H1 (cell line): Measurements from ENCODE around the gene TEX48. TPM values are rescaled to one million over a fixed set of nuclear protein-coding genes. Genes with fewer than 3 reads are reported as not detected.

Experiments used
- CTCF ChIA-PET: fragments of 300-600 bp; sonication (Branson Sonifier 250); formaldehyde crosslinking; loops from one replicate; lab custom pipeline; 2021; ENCODE audit not compliant: partially characterized antibody; lab: Charles Lee
- POLR2A ChIA-PET: fragments of 300-600 bp; sonication (Branson Sonifier 250); formaldehyde crosslinking; loops from one replicate; lab custom pipeline; 2021; ENCODE audit warnings: inconsistent platforms; ENCODE audit not compliant: partially characterized antibody; lab: Charles Lee
- DNase-seq, 2 experiments: peaks; one replicate each; pipeline versions ENCODE4 v3.0.0 to v3.0.0-alpha.2; 2010 to 2022; ENCODE audit warnings: low spot score in 2 of 2, low read depth in 1 of 2, mixed read lengths in 1 of 2
- FAIRE-seq: peaks from 2 replicates; lab custom pipeline; 2011; peaks lifted over from hg19 to GRCh38; lab: Jason Lieb, UNC
- H2AFZ ChIP-seq: 2 replicates; pipeline ENCODE4 v1.8.1; 2012; ENCODE audit warnings: low read length, inconsistent platforms
- H2AK5ac ChIP-seq: 2 replicates; pipeline ENCODE4 v1.6.1; 2013; ENCODE audit warnings: low read depth, low read length
- H2BK120ac ChIP-seq: replicated peaks from 2 replicates; pipeline ENCODE3; 2013; ENCODE audit warnings: low read depth, low read length, inconsistent platforms
- H2BK12ac ChIP-seq: 2 replicates; pipeline ENCODE4 v1.6.1; 2013; ENCODE audit warnings: low read depth, low read length
- H2BK15ac ChIP-seq: 2 replicates; pipeline ENCODE4 v1.6.1; 2013; ENCODE audit warnings: low read length
- H2BK20ac ChIP-seq: 2 replicates; pipeline ENCODE4 v1.6.1; 2013; ENCODE audit warnings: low read length
- H2BK5ac ChIP-seq: 2 replicates; pipeline ENCODE4 v1.6.1; 2013; ENCODE audit warnings: low read depth, low read length
- H3K14ac ChIP-seq: 2 replicates; pipeline ENCODE4 v1.6.1; 2013; ENCODE audit warnings: inconsistent platforms; ENCODE audit not compliant: insufficient read length
- H3K18ac ChIP-seq: 2 replicates; pipeline ENCODE4 v1.6.1; 2013; ENCODE audit warnings: low read length; ENCODE audit errors: extremely low read depth
- H3K23ac ChIP-seq: 2 replicates; pipeline ENCODE4 v1.6.1; 2013; ENCODE audit warnings: inconsistent platforms; ENCODE audit not compliant: insufficient read length
- H3K23me2 ChIP-seq: 2 replicates; pipeline ENCODE4 v1.6.1; 2013; ENCODE audit warnings: low read depth, low read length
- H3K27ac ChIP-seq: 2 replicates; pipeline ENCODE4 v1.6.1; 2011; ENCODE audit warnings: low read depth, low read length, inconsistent platforms
- H3K27me3 ChIP-seq, 4 experiments: replicated peaks in 1 of 4; 1 replicate in 1 of 4; 2 replicates in 3 of 4; pipeline versions ENCODE4 v1.6.1 to v1.8.1; 2011 to 2013; ENCODE audit warnings: low read length in 3 of 4, mild to moderate bottlenecking in 3 of 4, inconsistent platforms in 2 of 4, mixed read lengths in 2 of 4, moderate library complexity in 1 of 4; ENCODE audit not compliant: control insufficient read depth in 3 of 4, insufficient read depth in 3 of 4; ENCODE audit errors: extremely low read depth in 1 of 4
- H3K36me3 ChIP-seq, 4 experiments: 2 replicates each; pipeline versions ENCODE4 v1.6.1 to v1.8.1; 2011 to 2013; ENCODE audit warnings: mild to moderate bottlenecking in 4 of 4, low read length in 3 of 4, moderate library complexity in 2 of 4, control low read depth in 1 of 4, inconsistent platforms in 1 of 4; ENCODE audit not compliant: insufficient read depth in 4 of 4, control insufficient read depth in 2 of 4
- H3K4ac ChIP-seq: replicated peaks from 2 replicates; pipeline ENCODE3; 2013; ENCODE audit warnings: low read length, low read depth, mixed read lengths, inconsistent platforms; ENCODE audit not compliant: insufficient read length
- H3K4me1 ChIP-seq, 4 experiments: replicated peaks in 1 of 4; 1 replicate in 1 of 4; 2 replicates in 3 of 4; pipeline versions ENCODE4 v1.6.1 to v1.8.1; 2011 to 2013; ENCODE audit warnings: low read length in 3 of 4, inconsistent platforms in 2 of 4, mixed read lengths in 1 of 4; ENCODE audit not compliant: insufficient read depth in 4 of 4, control insufficient read depth in 3 of 4
- H3K4me2 ChIP-seq, 2 experiments: 2 replicates each; pipeline versions ENCODE4 v1.6.1 to v1.8.1; 2011 to 2013; ENCODE audit warnings: low read depth in 2 of 2, low read length in 2 of 2, control low read depth in 1 of 2, inconsistent platforms in 1 of 2, mild to moderate bottlenecking in 1 of 2; ENCODE audit not compliant: insufficient read depth in 1 of 2
- H3K4me3 ChIP-seq, 4 experiments: fragments of 200-600, 300-600 bp in 1 of 4; sonication (generic), shearing (Covaris generic), sonication (Bioruptor Twin) in 1 of 4; 2 replicates each; pipeline versions ENCODE4 v1.5.1 to v1.8.1; 2011 to 2016; ENCODE audit warnings: low read length in 4 of 4, low read depth in 3 of 4, control low read depth in 2 of 4, inconsistent platforms in 2 of 4, mild to moderate bottlenecking in 2 of 4, mixed read lengths in 1 of 4, moderate library complexity in 1 of 4; ENCODE audit not compliant: insufficient read depth in 2 of 4; ENCODE audit errors: extremely low read depth in 1 of 4
- H3K56ac ChIP-seq: replicated peaks from 2 replicates; pipeline ENCODE3; 2013; ENCODE audit warnings: low read depth, mild to moderate bottlenecking, mixed read lengths, low read length, inconsistent platforms; ENCODE audit not compliant: insufficient read length
- H3K79me1 ChIP-seq: 2 replicates; pipeline ENCODE4 v1.6.1; 2013; ENCODE audit warnings: low read depth, low read length, control low read depth
- H3K79me2 ChIP-seq, 2 experiments: 2 replicates each; pipeline versions ENCODE4 v1.6.1 to v1.8.1; 2012 to 2013; ENCODE audit warnings: low read length in 2 of 2, mild to moderate bottlenecking in 2 of 2, inconsistent platforms in 1 of 2; ENCODE audit not compliant: insufficient read depth in 2 of 2, control insufficient read depth in 1 of 2
- H3K9ac ChIP-seq, 4 experiments: replicated peaks in 1 of 4; 1 replicate in 1 of 4; 2 replicates in 3 of 4; pipeline versions ENCODE4 v1.6.1 to v1.8.1; 2011 to 2013; ENCODE audit warnings: low read depth in 3 of 4, low read length in 3 of 4, control low read depth in 2 of 4, mild to moderate bottlenecking in 2 of 4, moderate library complexity in 2 of 4, inconsistent platforms in 1 of 4; ENCODE audit errors: extremely low read depth in 1 of 4
- H3K9me3 ChIP-seq, 2 experiments: 2 replicates each; pipeline versions ENCODE4 v1.6.1 to v1.8.1; 2012 to 2013; ENCODE audit warnings: mild to moderate bottlenecking in 2 of 2, moderate library complexity in 2 of 2, control low read depth in 1 of 2, inconsistent platforms in 1 of 2, low read depth in 1 of 2, low read length in 1 of 2, mixed read lengths in 1 of 2; ENCODE audit not compliant: insufficient read depth in 2 of 2
- H4K20me1 ChIP-seq, 2 experiments: replicated peaks in 1 of 2; 2 replicates each; pipeline versions ENCODE3 to v1.8.1; 2011 to 2013; ENCODE audit warnings: inconsistent platforms in 2 of 2, low read length in 2 of 2, mild to moderate bottlenecking in 1 of 2; ENCODE audit not compliant: insufficient read depth in 2 of 2, control insufficient read depth in 1 of 2
- H4K5ac ChIP-seq: 2 replicates; pipeline ENCODE4 v1.6.1; 2013; ENCODE audit warnings: low read length, low read depth, mixed read lengths, inconsistent platforms; ENCODE audit not compliant: insufficient read length
- H4K8ac ChIP-seq: 2 replicates; pipeline ENCODE4 v1.8.0; 2013; ENCODE audit warnings: mild to moderate bottlenecking, moderate library complexity, low read length, inconsistent platforms; ENCODE audit not compliant: insufficient read depth; ENCODE audit errors: extremely low read depth
- H4K91ac ChIP-seq: replicated peaks from 2 replicates; pipeline ENCODE3; 2013; ENCODE audit warnings: low read length, mixed read lengths, inconsistent platforms; ENCODE audit not compliant: insufficient read length
- CHD2 ChIP-seq: IDR thresholded peaks from 2 replicates; pipeline ENCODE4 v1.6.1; 2012; ENCODE audit warnings: low read length, improper control_type of control experiment
- E2F6 ChIP-seq: IDR thresholded peaks from 2 replicates; pipeline ENCODE4 v1.6.1; 2012; ENCODE audit warnings: inconsistent platforms
- EP300 ChIP-seq, 2 experiments: IDR thresholded peaks; 1 replicate in 1 of 2; 2 replicates in 1 of 2; pipeline ENCODE4 v1.6.1; 2011 to 2012; ENCODE audit warnings: low read depth in 2 of 2, low read length in 2 of 2, mild to moderate bottlenecking in 2 of 2, borderline replicate concordance in 1 of 2, inconsistent platforms in 1 of 2, moderate library complexity in 1 of 2
- GABPA ChIP-seq: IDR thresholded peaks from 2 replicates; pipeline ENCODE4 v1.6.1; 2011; ENCODE audit warnings: mild to moderate bottlenecking, low read length, moderate library complexity, borderline replicate concordance; ENCODE audit not compliant: insufficient read depth
- HDAC6 ChIP-seq: IDR thresholded peaks from one replicate; pipeline ENCODE4 v1.7.1; 2012; ENCODE audit warnings: low read depth, mild to moderate bottlenecking, inconsistent platforms, low read length, moderate library complexity
- SIRT6 ChIP-seq: IDR thresholded peaks from one replicate; pipeline ENCODE4 v1.7.1; 2012; ENCODE audit warnings: low read length, inconsistent platforms
- SP1 ChIP-seq: IDR thresholded peaks from 2 replicates; pipeline ENCODE4 v1.6.1; 2011; ENCODE audit warnings: low read depth, low read length
- WGBS, 2 experiments: shearing (Covaris generic) in 1 of 2; methylation state at CpG; one replicate each; pipeline versions ENCODE4 v1.1.6 to v1.1.7; 2013 to 2015; ENCODE audit warnings: low lambda C conversion rate in 2 of 2, mixed read lengths in 2 of 2, inconsistent platforms in 1 of 2, low coverage in 1 of 2, missing lambda C conversion rate in 1 of 2; ENCODE audit not compliant: insufficient replicate concordance in 2 of 2, insufficient coverage in 1 of 2, insufficient read length in 1 of 2; ENCODE audit errors: extremely low coverage in 1 of 2, missing lambda C conversion rate in 1 of 2; 5-methylcytosine and 5-hydroxymethylcytosine counted together
- polyA plus RNA-seq, 7 experiments: library from polyadenylated mRNA; depleted of rRNA in 3 of 7; stranded (reverse) in 5 of 7; unstranded in 2 of 7; fragments of >200 nt in 5 of 7; fragments of 200-250 nt in 2 of 7; gene quantifications; 1 replicate in 5 of 7; 2 replicates in 1 of 7; 4 replicates in 1 of 7; pipeline versions ENCODE4 v1.2.1 to v1.2.3, GENCODE V29; 2011 to 2013; ENCODE audit warnings: missing spikeins in 2 of 7, mixed read lengths in 2 of 7
- total RNA-seq: library from RNA; stranded (reverse); fragmentation: NEBNext Ultra II Directional; extraction: Animal tissue kit (Norgen Biotek cat#: 25700); gene quantifications from 2 replicates; pipeline ENCODE4 v1.2.1, GENCODE V29; 2021

Gene TEX48
- total and polyA plus RNA-seq, 2 of the 8 experiments (the other 6 are each of a cell fraction or from before 2014, with no cell fraction given): not detected

GRCh38 chr9:114633438-114634089, 48.4 kb downstream of the TEX48 start:
- Histone ChIP-seq H3K4me3 (no peak overlapping the region), H4K91ac (no peak overlapping the region), H3K56ac (no peak overlapping the region), H4K20me1 (no peaks in the 10 kb centered on the region), H3K36me3 (0 out of 8 replicates have a peak, but pooled peaks cover 0 to 3% (median 0%) of the 10 kb centered on the region in 4 experiments), H3K27ac (no peak overlapping the region), H3K9ac (no peak overlapping the region), H3K4ac (no peak overlapping the region), H2BK5ac (no peak overlapping the region; the same call in 1 of the 2 replicates), H3K79me2 (no peaks in the 10 kb centered on the region), H2BK20ac (no peak overlapping the region), H3K23me2 (no peaks in the 10 kb centered on the region), H2BK15ac (no peak overlapping the region), H3K79me1 (no peaks in the 10 kb centered on the region), H3K27me3 (no peaks in the 10 kb centered on the region), H2AFZ (no peak overlapping the region), H3K23ac (no peak overlapping the region), H3K4me2 (no peak overlapping the region), H3K14ac (no peak overlapping the region), H2BK120ac (no peak overlapping the region), H3K4me1 (no peaks in the 10 kb centered on the region), H2AK5ac (no peak overlapping the region), H3K18ac (no peak overlapping the region), H4K5ac (no peak overlapping the region), H3K9me3 (no peaks in the 10 kb centered on the region), H2BK12ac (no peak overlapping the region), H4K8ac (no peak overlapping the region; the same call in 1 of the 2 replicates)
- WGBS, 2 experiments: 92% methylated on average over 11 of the region's 11 CpGs; no CpG with 5 or more reads in 1 of the 2 experiments
- DNase-seq (no peak), FAIRE-seq (no peak)
- POLR2A ChIA-PET: interaction anchor here (1.1 kb wide), 1 partner anchor 27 kb away, joined by 4 read pairs; no protein-coding TSS in a partner anchor
- CTCF ChIA-PET: interaction anchor here (1.7 kb wide), 1 partner anchor 11 kb away, joined by 3 read pairs; no protein-coding TSS in a partner anchor
- TF ChIP-seq HDAC6 (no peak), EP300 (IDR thresholded peaks at IDR 0.05; ENCODE audit: borderline replicate concordance in 1 of 2, low read depth in 2 of 2, low read length in 2 of 2) (no peak), GABPA (no peak), SP1 (no peak), SIRT6 (no peak), CHD2 (no peak), E2F6 (no peak)
